LNCAP (cell line): ENCODE measurements around the gene DNAH6.

Source experiments
- CTCF ChIP-seq: fragments of 450-650 bp; IDR thresholded peaks from 2 replicates; pipeline ENCODE4 v1.5.1; 2017; ENCODE audit warnings: mild to moderate bottlenecking

Gene DNAH6, protein sequence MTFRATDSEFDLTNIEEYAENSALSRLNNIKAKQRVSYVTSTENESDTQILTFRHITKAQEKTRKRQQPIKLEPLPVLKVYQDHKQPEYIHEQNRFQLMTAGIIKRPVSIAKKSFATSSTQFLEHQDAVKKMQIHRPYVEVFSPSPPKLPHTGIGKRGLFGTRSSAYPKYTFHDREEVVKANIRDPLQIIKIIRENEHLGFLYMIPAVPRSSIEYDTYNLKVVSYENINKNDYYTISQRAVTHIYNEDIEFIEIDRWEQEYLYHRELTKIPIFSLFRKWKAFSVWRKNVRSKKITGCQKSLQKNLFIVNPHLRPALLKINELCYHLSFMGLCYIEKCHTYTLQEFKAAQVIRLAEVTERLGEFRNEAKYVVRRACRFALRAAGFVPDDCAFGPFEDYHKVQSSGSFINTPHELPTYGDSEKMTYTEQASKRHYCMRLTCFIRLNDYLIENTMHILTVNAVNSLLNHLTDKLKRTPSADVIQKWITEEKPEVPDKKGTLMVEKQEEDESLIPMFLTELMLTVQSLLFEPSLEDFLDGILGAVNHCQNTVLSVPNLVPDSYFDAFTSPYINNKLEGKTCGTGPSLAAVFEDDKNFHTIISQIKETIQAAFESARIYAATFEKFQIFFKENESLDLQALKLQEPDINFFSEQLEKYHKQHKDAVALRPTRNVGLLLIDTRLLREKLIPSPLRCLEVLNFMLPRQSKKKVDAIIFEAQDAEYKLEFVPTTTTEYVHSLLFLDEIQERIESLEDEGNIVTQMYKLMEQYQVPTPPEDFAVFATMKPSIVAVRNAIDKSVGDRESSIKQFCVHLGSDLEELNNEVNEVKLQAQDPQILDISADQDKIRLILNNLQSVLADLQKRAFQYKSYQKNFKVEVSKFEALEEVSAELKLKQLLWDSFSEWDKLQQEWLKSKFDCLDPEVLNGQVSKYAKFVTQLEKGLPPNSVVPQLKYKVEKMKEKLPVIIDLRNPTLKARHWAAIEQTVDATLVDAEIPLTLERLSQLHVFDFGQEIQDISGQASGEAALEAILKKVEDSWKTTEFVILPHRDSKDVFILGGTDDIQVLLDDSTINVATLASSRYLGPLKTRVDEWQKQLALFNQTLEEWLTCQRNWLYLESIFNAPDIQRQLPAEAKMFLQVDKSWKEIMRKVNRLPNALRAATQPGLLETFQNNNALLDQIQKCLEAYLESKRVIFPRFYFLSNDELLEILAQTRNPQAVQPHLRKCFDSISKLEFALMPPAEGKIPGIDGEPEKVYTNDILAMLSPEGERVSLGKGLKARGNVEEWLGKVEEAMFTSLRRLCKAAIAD (N-terminal part only)

GRCh38 chr2:84516234-84516986, at the start of gene DNAH6:
Gene DNAH6 (plus strand): TSS chr2:84516498. CDS start chr2:84517827, 1,329 bp downstream.
- TF ChIP-seq CTCF: no peak

- no peak for TF ChIP-seq CTCF
Observed at GRCh38 chr2:84467389-84467788, 48.9 kb upstream of the DNAH6 start.

GRCh38 chr2:84472856-84473565, 43.3 kb upstream of the DNAH6 start:
- TF ChIP-seq CTCF: no peak

DNA sequence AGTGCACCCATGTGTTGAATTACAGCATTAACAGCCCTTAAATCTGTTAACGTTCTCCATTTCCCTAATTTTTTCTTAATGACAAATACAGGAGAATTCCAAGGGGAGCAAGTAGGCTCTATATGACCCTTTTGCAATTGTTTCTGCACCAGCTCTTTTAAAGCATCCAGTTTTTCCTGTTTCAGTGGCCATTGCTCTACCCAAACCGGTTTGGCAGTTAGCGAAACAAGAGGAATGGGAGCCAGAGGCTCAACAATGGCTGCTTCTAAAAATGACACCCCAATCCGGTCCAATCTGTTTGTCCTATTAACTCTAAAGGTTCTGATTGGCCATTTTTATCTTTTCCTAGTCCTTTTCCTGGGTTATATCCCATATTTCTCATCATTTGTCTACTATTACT, 42.1 kb upstream of the DNAH6 start:
- no peak for TF ChIP-seq CTCF

DNA sequence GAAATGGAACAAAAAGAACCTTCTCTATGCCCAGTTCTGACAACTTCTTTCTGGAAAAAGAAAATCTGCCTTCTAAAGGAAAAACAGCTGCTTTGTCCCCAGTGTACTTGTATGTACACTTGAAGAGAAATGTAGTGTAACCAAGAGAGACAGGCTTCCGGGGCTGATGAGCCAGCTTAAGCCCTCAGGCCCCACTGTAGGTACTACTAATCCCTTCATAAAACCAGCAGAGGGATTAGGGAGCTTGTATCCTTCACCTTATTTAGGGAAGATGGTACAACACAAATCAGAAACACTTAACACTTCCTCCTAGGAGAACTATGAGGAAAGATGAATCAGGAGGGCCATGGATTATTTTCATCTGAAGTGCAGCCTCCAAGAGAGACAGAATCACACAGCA, 38.4 kb upstream of the DNAH6 start:
- no peak for TF ChIP-seq CTCF

- no peak for TF ChIP-seq CTCF
Observed at GRCh38 chr2:84478867-84479266, 37.4 kb upstream of the DNAH6 start.
